ENCODE data around the gene GARIN5A. TPM values are rescaled to one million over a fixed set of nuclear protein-coding genes. Genes with fewer than 3 reads are reported as not detected.

GARIN5A gene
- total and polyA plus RNA-seq, 9 of the 15 experiments (the other 6 are each of a cell fraction or from before 2014, with no cell fraction given) = 0.10 to 0.82 (median 0.23) TPM; not detected in 2

DNA sequence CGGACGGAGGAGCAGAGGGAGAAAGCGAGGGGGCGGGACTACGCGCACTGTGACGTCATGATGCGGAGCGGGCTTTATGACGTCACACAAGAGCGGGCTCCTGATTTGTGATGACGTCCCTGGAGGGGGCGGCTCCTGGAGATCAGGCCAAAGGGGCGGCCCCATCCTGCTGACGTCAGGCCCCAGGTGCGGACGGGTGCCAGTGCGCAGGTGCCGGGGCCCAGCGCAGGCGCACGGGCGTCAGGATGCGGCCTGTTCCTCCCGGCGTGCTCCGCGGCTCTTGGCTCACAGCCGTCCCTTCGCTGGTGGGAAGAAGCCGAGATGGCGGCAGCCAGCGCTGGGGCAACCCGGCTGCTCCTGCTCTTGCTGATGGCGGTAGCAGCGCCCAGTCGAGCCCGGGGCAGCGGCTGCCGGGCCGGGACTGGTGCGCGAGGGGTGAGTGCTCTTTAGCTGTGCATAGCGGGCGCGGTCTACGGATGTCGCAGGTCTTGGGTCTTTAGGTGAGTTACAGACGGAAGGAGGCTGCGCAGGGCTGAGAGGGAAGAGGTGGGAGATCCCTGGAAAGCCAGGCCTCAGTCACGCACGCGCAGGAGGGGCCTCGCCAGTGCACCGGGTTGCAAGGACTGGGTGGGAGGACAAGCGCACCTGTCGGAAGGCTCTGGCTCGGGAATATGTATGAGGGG is at the start of gene GARIN5A, which contains the start of gene EMC10 (continued):
- TF ChIP-seq, protein P1, sequence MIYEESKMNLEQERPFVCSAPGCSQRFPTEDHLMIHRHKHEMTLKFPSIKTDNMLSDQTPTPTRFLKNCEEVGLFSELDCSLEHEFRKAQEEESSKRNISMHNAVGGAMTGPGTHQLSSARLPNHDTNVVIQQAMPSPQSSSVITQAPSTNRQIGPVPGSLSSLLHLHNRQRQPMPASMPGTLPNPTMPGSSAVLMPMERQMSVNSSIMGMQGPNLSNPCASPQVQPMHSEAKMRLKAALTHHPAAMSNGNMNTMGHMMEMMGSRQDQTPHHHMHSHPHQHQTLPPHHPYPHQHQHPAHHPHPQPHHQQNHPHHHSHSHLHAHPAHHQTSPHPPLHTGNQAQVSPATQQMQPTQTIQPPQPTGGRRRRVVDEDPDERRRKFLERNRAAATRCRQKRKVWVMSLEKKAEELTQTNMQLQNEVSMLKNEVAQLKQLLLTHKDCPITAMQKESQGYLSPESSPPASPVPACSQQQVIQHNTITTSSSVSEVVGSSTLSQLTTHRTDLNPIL (CRISPR knock-in tag; IDR thresholded peaks at IDR 0.05) = no peak
- TF ChIP-seq, protein P2, sequence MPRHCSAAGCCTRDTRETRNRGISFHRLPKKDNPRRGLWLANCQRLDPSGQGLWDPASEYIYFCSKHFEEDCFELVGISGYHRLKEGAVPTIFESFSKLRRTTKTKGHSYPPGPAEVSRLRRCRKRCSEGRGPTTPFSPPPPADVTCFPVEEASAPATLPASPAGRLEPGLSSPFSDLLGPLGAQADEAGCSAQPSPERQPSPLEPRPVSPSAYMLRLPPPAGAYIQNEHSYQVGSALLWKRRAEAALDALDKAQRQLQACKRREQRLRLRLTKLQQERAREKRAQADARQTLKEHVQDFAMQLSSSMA (CRISPR knock-in tag; IDR thresholded peaks at IDR 0.05) = no peak
- no peak for TF ChIP-seq ZNF507 (tag; conservative IDR thresholded peaks at IDR 0.05)
- no peak for TF ChIP-seq DNMT1 (IDR thresholded peaks at IDR 0.05)
- TF ChIP-seq ZNF431 (CRISPR knock-in tag; IDR thresholded peaks at IDR 0.05) = no peak
- TF ChIP-seq HDAC2 (IDR thresholded peaks at IDR 0.05) = 0 out of 2 replicates have a peak, but pooled peaks have one; percentile 8
- TF ChIP-seq CHD2 (IDR thresholded peaks at IDR 0.05; ENCODE audit: low read depth, low read length) = no peak
- no peak for TF ChIP-seq TSC22D4 (tag; IDR thresholded peaks at IDR 0.05)
- TF ChIP-seq BHLHE40 (IDR thresholded peaks at IDR 0.05; ENCODE audit: low read length) = peak; percentile 31; the same call in 1 of the 2 replicates
- TF ChIP-seq ZKSCAN1 (IDR thresholded peaks at IDR 0.05; ENCODE audit: low read depth, low read length) = no peak
- TF ChIP-seq, protein P3, sequence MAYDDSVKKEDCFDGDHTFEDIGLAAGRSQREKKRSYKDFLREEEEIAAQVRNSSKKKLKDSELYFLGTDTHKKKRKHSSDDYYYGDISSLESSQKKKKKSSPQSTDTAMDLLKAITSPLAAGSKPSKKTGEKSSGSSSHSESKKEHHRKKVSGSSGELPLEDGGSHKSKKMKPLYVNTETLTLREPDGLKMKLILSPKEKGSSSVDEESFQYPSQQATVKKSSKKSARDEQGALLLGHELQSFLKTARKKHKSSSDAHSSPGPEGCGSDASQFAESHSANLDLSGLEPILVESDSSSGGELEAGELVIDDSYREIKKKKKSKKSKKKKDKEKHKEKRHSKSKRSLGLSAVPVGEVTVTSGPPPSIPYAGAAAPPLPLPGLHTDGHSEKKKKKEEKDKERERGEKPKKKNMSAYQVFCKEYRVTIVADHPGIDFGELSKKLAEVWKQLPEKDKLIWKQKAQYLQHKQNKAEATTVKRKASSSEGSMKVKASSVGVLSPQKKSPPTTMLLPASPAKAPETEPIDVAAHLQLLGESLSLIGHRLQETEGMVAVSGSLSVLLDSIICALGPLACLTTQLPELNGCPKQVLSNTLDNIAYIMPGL (CRISPR knock-in tag; IDR thresholded peaks at IDR 0.05) = no peak
- 0 out of 2 replicates have a peak, but pooled peaks have one; percentile 21 for TF ChIP-seq BRD4 (IDR thresholded peaks at IDR 0.05)
- TF ChIP-seq, protein P4, sequence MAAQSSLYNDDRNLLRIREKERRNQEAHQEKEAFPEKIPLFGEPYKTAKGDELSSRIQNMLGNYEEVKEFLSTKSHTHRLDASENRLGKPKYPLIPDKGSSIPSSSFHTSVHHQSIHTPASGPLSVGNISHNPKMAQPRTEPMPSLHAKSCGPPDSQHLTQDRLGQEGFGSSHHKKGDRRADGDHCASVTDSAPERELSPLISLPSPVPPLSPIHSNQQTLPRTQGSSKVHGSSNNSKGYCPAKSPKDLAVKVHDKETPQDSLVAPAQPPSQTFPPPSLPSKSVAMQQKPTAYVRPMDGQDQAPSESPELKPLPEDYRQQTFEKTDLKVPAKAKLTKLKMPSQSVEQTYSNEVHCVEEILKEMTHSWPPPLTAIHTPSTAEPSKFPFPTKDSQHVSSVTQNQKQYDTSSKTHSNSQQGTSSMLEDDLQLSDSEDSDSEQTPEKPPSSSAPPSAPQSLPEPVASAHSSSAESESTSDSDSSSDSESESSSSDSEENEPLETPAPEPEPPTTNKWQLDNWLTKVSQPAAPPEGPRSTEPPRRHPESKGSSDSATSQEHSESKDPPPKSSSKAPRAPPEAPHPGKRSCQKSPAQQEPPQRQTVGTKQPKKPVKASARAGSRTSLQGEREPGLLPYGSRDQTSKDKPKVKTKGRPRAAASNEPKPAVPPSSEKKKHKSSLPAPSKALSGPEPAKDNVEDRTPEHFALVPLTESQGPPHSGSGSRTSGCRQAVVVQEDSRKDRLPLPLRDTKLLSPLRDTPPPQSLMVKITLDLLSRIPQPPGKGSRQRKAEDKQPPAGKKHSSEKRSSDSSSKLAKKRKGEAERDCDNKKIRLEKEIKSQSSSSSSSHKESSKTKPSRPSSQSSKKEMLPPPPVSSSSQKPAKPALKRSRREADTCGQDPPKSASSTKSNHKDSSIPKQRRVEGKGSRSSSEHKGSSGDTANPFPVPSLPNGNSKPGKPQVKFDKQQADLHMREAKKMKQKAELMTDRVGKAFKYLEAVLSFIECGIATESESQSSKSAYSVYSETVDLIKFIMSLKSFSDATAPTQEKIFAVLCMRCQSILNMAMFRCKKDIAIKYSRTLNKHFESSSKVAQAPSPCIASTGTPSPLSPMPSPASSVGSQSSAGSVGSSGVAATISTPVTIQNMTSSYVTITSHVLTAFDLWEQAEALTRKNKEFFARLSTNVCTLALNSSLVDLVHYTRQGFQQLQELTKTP (IDR thresholded peaks at IDR 0.05; ENCODE audit: low read depth in 1 of 2, partially characterized antibody in 2 of 2) = no peak
- TF ChIP-seq CXXC5 (CRISPR knock-in tag; IDR thresholded peaks at IDR 0.05) = peak; percentile 99
- no peak for TF ChIP-seq ZNF324 (CRISPR knock-in tag; IDR thresholded peaks at IDR 0.05)
- no peak for TF ChIP-seq PHB2 (IDR thresholded peaks at IDR 0.05; ENCODE audit: low read depth)
- no peak for TF ChIP-seq ZNF436 (CRISPR knock-in tag; IDR thresholded peaks at IDR 0.05)
- TF ChIP-seq ZNF780A (CRISPR knock-in tag; IDR thresholded peaks at IDR 0.05) = no peak
- TF ChIP-seq FOSL1 (tag; conservative IDR thresholded peaks at IDR 0.05) = no peak; the same call in 1 of the 2 replicates
- TF ChIP-seq, protein P5, sequence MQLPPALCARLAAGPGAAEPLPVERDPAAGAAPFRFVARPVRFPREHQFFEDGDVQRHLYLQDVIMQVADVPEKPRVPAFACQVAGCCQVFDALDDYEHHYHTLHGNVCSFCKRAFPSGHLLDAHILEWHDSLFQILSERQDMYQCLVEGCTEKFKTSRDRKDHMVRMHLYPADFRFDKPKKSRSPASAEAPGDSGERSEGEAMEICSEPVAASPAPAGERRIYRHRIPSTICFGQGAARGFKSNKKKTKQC (CRISPR knock-in tag; IDR thresholded peaks at IDR 0.05) = no peak
- TF ChIP-seq CBX8 (IDR thresholded peaks at IDR 0.05; ENCODE audit: borderline replicate concordance, extremely low read depth, low read depth, low read length, poor library complexity, severe bottlenecking) = no peak
